Heart left ventricle (tissue), 13 donors: ENCODE measurements around the gene BCL2.
"Not testable (repeated sequence)": the region's sequence is repeated elsewhere in the genome, so short reads cannot be mapped to it uniquely, and the experiment has no call there.

Experiments used
- POLR2A ChIP-seq, 2 donors: fragments of 450-650 bp; IDR thresholded peaks; one replicate each; pipeline ENCODE4 v1.6.1; 2017; ENCODE audit warnings: antibody characterized with exemption in 2 of 2, mild to moderate bottlenecking in 2 of 2, moderate library complexity in 2 of 2
- TF ChIP-seq, protein P1 (sequence below), 12 donors: fragments of 200-600 bp; sonication (generic) in 4 of 12; IDR thresholded peaks; one replicate each; pipeline versions ENCODE4 v1.5.0 to v1.8.0; 2018 to 2022; ENCODE audit warnings: antibody characterized with exemption in 12 of 12, mild to moderate bottlenecking in 5 of 12
- donor health status: ischemic (EF 13 %, LVEDD 7.1; RV severe dilation, severe dysfunction).
- donor health status: DM: no; HTN: yes; CAD: no.
- donor health status: DM: no; HTN: no; CAD: no.
- donor health status: ischemic (EF 25% LVEDD 6.9; RV normal size, moderate dysfunction).
- donor health status: ischemic (EF 25% LVEDD 5.7; RV mildly dilated, moderate dysfunction).
- donor health status: ischemic (EF 35%, LVEDD 5.7; RV mildly dilated, moderate dysfunction).
- donor health status: nonischemic (EF 11% LVEDD 7.7; RV severe dilation, severe dysfunction).
- donor health status: DM: yes; HTN: yes; CAD: no.
- donor health status: PGD.
- donor health status: ischemic (EF 29% LVEDD 5.4; RV normal size, mild dysfunction).
- donor health status: nonischemic (EF 23%, LVEDD 6.1; RV moderate dilation, normal function).

DNA sequence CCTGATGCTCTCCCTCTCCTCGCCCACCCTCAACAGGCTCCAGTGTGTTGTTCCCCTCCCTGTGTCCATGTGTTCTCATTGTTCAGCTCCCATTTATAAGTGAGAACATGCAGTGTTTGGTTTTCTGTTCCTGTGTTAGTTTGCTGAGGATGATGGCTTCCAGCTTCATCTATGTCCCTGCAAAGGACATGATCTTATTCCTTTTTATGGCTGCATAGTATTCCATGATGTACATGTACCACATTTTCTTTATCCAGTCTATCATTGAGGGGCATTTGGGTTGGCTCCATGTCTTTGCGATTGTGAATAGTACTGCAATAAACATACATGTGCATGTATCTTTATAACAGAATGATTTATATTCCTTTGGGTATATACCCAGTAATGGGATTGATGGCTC is 128.7 kb downstream of the BCL2 start:
- TF ChIP-seq, protein P1, sequence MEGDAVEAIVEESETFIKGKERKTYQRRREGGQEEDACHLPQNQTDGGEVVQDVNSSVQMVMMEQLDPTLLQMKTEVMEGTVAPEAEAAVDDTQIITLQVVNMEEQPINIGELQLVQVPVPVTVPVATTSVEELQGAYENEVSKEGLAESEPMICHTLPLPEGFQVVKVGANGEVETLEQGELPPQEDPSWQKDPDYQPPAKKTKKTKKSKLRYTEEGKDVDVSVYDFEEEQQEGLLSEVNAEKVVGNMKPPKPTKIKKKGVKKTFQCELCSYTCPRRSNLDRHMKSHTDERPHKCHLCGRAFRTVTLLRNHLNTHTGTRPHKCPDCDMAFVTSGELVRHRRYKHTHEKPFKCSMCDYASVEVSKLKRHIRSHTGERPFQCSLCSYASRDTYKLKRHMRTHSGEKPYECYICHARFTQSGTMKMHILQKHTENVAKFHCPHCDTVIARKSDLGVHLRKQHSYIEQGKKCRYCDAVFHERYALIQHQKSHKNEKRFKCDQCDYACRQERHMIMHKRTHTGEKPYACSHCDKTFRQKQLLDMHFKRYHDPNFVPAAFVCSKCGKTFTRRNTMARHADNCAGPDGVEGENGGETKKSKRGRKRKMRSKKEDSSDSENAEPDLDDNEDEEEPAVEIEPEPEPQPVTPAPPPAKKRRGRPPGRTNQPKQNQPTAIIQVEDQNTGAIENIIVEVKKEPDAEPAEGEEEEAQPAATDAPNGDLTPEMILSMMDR (IDR thresholded peaks at IDR 0.05), result not testable (repeated sequence)
- TF ChIP-seq POLR2A (IDR thresholded peaks at IDR 0.05), result not testable (repeated sequence)
